H1 (cell line): ENCODE measurements around the gene VPS35L.

Source experiments
- CBX8 ChIP-seq: fragments of 300-800, 300-1000 bp; sonication (generic); IDR thresholded peaks from 2 replicates; pipeline ENCODE4 v1.7.1; 2016; ENCODE audit warnings: low read depth, low read length, borderline replicate concordance
- CHD2 ChIP-seq: IDR thresholded peaks from 2 replicates; pipeline ENCODE4 v1.6.1; 2012; ENCODE audit warnings: low read length, improper control_type of control experiment
- CTCF ChIP-seq, 3 experiments: IDR thresholded peaks; 1 replicate in 2 of 3; 2 replicates in 1 of 3; pipeline versions ENCODE4 v1.5.1 to v1.6.1; 2011; ENCODE audit warnings: low read length in 3 of 3, mild to moderate bottlenecking in 3 of 3, inconsistent platforms in 2 of 3, low read depth in 1 of 3, moderate library complexity in 1 of 3; ENCODE audit not compliant: insufficient read depth in 1 of 3; ENCODE audit errors: control extremely low read depth in 1 of 3
- HDAC2 ChIP-seq, 2 experiments: fragments of 300-600 bp in 1 of 2; sonication (generic) in 1 of 2; IDR thresholded peaks; 2 replicates each; pipeline ENCODE4 v1.6.1; 2011 to 2012; ENCODE audit warnings: low read depth in 2 of 2, low read length in 2 of 2, mild to moderate bottlenecking in 2 of 2, moderate library complexity in 2 of 2, borderline replicate concordance in 1 of 2, inconsistent platforms in 1 of 2
- JUN ChIP-seq: IDR thresholded peaks from 2 replicates; pipeline ENCODE4 v1.6.1; 2011; ENCODE audit warnings: low read depth, mild to moderate bottlenecking, improper control_type of control experiment, low read length
- POLR2AphosphoS5 ChIP-seq: IDR thresholded peaks from 2 replicates; pipeline ENCODE4 v1.6.1; 2011; ENCODE audit warnings: low read depth, low read length
- RXRA ChIP-seq: IDR thresholded peaks from 2 replicates; pipeline ENCODE4 v1.6.1; 2011; ENCODE audit warnings: low read depth, mild to moderate bottlenecking, low read length, moderate library complexity; ENCODE audit not compliant: insufficient read depth
- TBP ChIP-seq: IDR thresholded peaks from 2 replicates; pipeline ENCODE4 v1.6.1; 2011; ENCODE audit warnings: low read depth, low read length, improper control_type of control experiment
- TEAD4 ChIP-seq: IDR thresholded peaks from 2 replicates; pipeline ENCODE4 v1.6.1; 2012; ENCODE audit warnings: low read depth, low read length, inconsistent platforms, mixed read lengths
- USF2 ChIP-seq: IDR thresholded peaks from 2 replicates; pipeline ENCODE4 v1.6.1; 2011; ENCODE audit warnings: low read length, improper control_type of control experiment
- ZNF274 ChIP-seq: IDR thresholded peaks from 2 replicates; pipeline ENCODE4 v1.7.0; 2012; ENCODE audit warnings: low read length, borderline replicate concordance; ENCODE audit errors: extremely low read depth

GRCh38 chr16:19582050-19582831 is 26.7 kb downstream of the VPS35L start:
- TF ChIP-seq CTCF (IDR thresholded peaks at IDR 0.05; ENCODE audit: control extremely low read depth in 1 of 3, insufficient read depth in 1 of 3, low read depth in 1 of 3, low read length in 3 of 3) (no peak), POLR2AphosphoS5 (no peak), RXRA (no peak), CHD2 (no peak), CBX8 (no peak), ZNF274 (no peak), JUN (no peak), USF2 (no peak), TBP (no peak), TEAD4 (no peak), HDAC2 (IDR thresholded peaks at IDR 0.05; ENCODE audit: borderline replicate concordance in 1 of 2, low read depth in 2 of 2, low read length in 2 of 2) (no peak)
